ENCODE measurements around the gene TLE1. TPM values are rescaled to one million over a fixed set of nuclear protein-coding genes. Genes with fewer than 3 reads are reported as not detected.

Gene TLE1
- total RNA-seq, 1 donor from 2014 or later = 60.6 TPM

DNA sequence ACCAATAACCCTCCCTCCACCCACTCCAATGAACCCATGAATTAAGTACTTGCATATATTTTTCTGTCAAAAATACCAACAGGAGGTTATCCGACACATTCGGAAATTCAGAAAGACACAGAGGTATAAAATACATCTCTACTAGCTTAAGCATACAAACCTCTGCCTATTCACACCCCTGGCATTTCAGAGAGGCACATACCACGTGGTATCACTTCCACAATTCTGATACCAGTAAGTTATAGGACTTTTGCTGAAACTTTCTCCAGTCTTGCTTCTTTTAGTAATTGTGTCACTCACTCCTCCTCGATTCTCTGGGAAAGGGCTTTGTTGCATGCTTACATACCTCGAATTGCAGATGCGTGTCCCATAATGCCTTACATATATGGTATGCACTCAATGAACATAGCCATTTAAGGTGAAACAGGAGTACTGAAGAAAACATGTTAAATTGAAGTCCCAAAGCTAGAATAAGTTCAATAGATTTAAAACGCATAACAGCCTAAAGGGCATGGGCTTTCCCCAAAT, 58.1 kb downstream of the TLE1 start:
- Mint-ChIP-seq H3K9me3 (ENCODE audit: unreplicated experiment) (no peaks in the 10 kb centered on the region), H3K4me1 (ENCODE audit: unreplicated experiment) (peaks cover 35% of the 10 kb centered on the region), H3K27me3 (ENCODE audit: unreplicated experiment) (no peaks in the 10 kb centered on the region), H3K36me3 (ENCODE audit: unreplicated experiment) (peaks cover 46% of the 10 kb centered on the region), H3K4me3 (ENCODE audit: unreplicated experiment) (no peak overlapping the region), H3K27ac (ENCODE audit: unreplicated experiment) (no peak overlapping the region)
- TF ChIP-seq, protein P1, sequence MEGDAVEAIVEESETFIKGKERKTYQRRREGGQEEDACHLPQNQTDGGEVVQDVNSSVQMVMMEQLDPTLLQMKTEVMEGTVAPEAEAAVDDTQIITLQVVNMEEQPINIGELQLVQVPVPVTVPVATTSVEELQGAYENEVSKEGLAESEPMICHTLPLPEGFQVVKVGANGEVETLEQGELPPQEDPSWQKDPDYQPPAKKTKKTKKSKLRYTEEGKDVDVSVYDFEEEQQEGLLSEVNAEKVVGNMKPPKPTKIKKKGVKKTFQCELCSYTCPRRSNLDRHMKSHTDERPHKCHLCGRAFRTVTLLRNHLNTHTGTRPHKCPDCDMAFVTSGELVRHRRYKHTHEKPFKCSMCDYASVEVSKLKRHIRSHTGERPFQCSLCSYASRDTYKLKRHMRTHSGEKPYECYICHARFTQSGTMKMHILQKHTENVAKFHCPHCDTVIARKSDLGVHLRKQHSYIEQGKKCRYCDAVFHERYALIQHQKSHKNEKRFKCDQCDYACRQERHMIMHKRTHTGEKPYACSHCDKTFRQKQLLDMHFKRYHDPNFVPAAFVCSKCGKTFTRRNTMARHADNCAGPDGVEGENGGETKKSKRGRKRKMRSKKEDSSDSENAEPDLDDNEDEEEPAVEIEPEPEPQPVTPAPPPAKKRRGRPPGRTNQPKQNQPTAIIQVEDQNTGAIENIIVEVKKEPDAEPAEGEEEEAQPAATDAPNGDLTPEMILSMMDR (IDR thresholded peaks at IDR 0.05) = no peak
- no peak for DNase-seq (ENCODE audit: extremely low spot score, unreplicated experiment)

DNA sequence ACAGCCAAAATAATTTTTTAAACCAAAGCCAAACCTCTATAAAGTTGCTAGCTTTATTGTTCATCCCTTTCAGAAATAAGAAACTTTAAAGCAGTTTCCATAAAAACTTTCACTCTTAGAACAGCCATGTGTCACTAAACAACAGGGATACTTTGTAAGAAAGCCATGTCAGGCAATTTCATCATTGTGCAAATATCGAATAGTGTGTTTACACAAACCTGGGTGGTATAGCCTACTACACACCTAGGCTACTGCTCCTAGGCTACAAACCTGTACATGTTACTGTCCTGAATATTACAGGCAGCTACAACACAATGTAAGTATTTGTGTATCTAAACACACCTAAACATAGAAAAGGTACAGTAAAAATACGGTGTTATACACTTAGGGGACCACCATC, 59.9 kb downstream of the TLE1 start:
- Mint-ChIP-seq H3K27me3 (ENCODE audit: unreplicated experiment) (no peaks in the 10 kb centered on the region), H3K27ac (ENCODE audit: unreplicated experiment) (no peak overlapping the region), H3K4me1 (ENCODE audit: unreplicated experiment) (peaks cover 33% of the 10 kb centered on the region), H3K4me3 (ENCODE audit: unreplicated experiment) (no peak overlapping the region), H3K36me3 (ENCODE audit: unreplicated experiment) (peaks cover 45% of the 10 kb centered on the region), H3K9me3 (ENCODE audit: unreplicated experiment) (no peaks in the 10 kb centered on the region)
- TF ChIP-seq, protein P1 (IDR thresholded peaks at IDR 0.05) = no peak
- no peak for DNase-seq (ENCODE audit: extremely low spot score, unreplicated experiment)

- H3K9me3 Mint-ChIP-seq (ENCODE audit: unreplicated experiment) = no peaks in the 10 kb centered on the region
- DNase-seq (ENCODE audit: extremely low spot score, unreplicated experiment) = no peak
- H3K36me3 Mint-ChIP-seq (ENCODE audit: unreplicated experiment) = peaks cover 43% of the 10 kb centered on the region
- TF ChIP-seq, protein P1 (IDR thresholded peaks at IDR 0.05) = no peak
- no peak overlapping the region for H3K27ac Mint-ChIP-seq (ENCODE audit: unreplicated experiment)
- H3K27me3 Mint-ChIP-seq (ENCODE audit: unreplicated experiment) = no peaks in the 10 kb centered on the region
- H3K4me3 Mint-ChIP-seq (ENCODE audit: unreplicated experiment) = no peak overlapping the region
- H3K4me1 Mint-ChIP-seq (ENCODE audit: unreplicated experiment) = peaks cover 33% of the 10 kb centered on the region
Observed at GRCh38 chr9:81628897-81629296, 60.5 kb downstream of the TLE1 start.

- Mint-ChIP-seq H3K4me3 (ENCODE audit: unreplicated experiment) (no peak overlapping the region), H3K36me3 (ENCODE audit: unreplicated experiment) (peaks cover 43% of the 10 kb centered on the region), H3K27ac (ENCODE audit: unreplicated experiment) (no peak overlapping the region), H3K4me1 (ENCODE audit: unreplicated experiment) (peaks cover 25% of the 10 kb centered on the region), H3K27me3 (ENCODE audit: unreplicated experiment) (no peaks in the 10 kb centered on the region), H3K9me3 (ENCODE audit: unreplicated experiment) (no peaks in the 10 kb centered on the region)
- TF ChIP-seq, protein P1 (IDR thresholded peaks at IDR 0.05) = no peak
- no peak for DNase-seq (ENCODE audit: extremely low spot score, unreplicated experiment)
Observed at GRCh38 chr9:81627481-81627880, 61.9 kb downstream of the TLE1 start.

GRCh38 chr9:81626511-81626910, 62.8 kb downstream of the TLE1 start:
- TF ChIP-seq, protein P1 (IDR thresholded peaks at IDR 0.05) = no peak
- peaks cover 26% of the 10 kb centered on the region for H3K4me1 Mint-ChIP-seq (ENCODE audit: unreplicated experiment)
- H3K4me3 Mint-ChIP-seq (ENCODE audit: unreplicated experiment) = no peak overlapping the region
- DNase-seq (ENCODE audit: extremely low spot score, unreplicated experiment) = no peak
- H3K36me3 Mint-ChIP-seq (ENCODE audit: unreplicated experiment) = peaks cover 36% of the 10 kb centered on the region
- H3K27me3 Mint-ChIP-seq (ENCODE audit: unreplicated experiment) = no peaks in the 10 kb centered on the region
- no peak overlapping the region for H3K27ac Mint-ChIP-seq (ENCODE audit: unreplicated experiment)
- no peaks in the 10 kb centered on the region for H3K9me3 Mint-ChIP-seq (ENCODE audit: unreplicated experiment)

Data from osteocyte (in vitro differentiated cells).